Tibial nerve (tissue), 4 donors: Measurements from ENCODE around the gene BIN2. TPM values are rescaled to one million over a fixed set of nuclear protein-coding genes. Genes with fewer than 3 reads are reported as not detected.

Source experiments
- DNase-seq, 2 donors: peaks; one replicate each; pipeline ENCODE4 v3.0.0-alpha.2; 2019; ENCODE audit warnings: low spot score in 2 of 2
- H3K27ac ChIP-seq, 4 donors: fragments of 200-600 bp; sonication (generic) in 3 of 4; one replicate each; pipeline ENCODE4 v1.5.1; 2017 to 2019; ENCODE audit warnings: mild to moderate bottlenecking in 1 of 4
- H3K27me3 ChIP-seq, 2 donors: fragments of 200-600 bp; sonication (generic) in 1 of 2; one replicate each; pipeline versions ENCODE4 v1.5.1 to v1.6.0; 2017 to 2019
- H3K36me3 ChIP-seq, 3 donors: fragments of 200-600 bp; sonication (generic); one replicate each; pipeline ENCODE4 v1.5.1; 2018 to 2019
- H3K4me1 ChIP-seq, 4 donors: fragments of 200-600 bp; sonication (generic) in 3 of 4; one replicate each; pipeline ENCODE4 v1.5.1; 2017 to 2019
- H3K4me3 ChIP-seq, 4 donors: fragments of 200-600 bp; sonication (generic) in 3 of 4; one replicate each; pipeline ENCODE4 v1.5.1; 2017 to 2019; ENCODE audit warnings: mild to moderate bottlenecking in 1 of 4, moderate library complexity in 1 of 4
- H3K9me3 ChIP-seq, 4 donors: fragments of 200-600 bp; sonication (generic) in 3 of 4; one replicate each; pipeline ENCODE4 v1.5.1; 2017 to 2019
- EP300 ChIP-seq, 2 donors: sonication (generic); formaldehyde crosslinking; IDR thresholded peaks; one replicate each; pipeline ENCODE4 v1.6.1; 2017; ENCODE audit warnings: antibody characterized with exemption in 2 of 2, mild to moderate bottlenecking in 1 of 2
- POLR2A ChIP-seq, 2 donors: fragments of 450-650 bp; IDR thresholded peaks; one replicate each; pipeline ENCODE4 v1.6.1; 2017; ENCODE audit warnings: antibody characterized with exemption in 2 of 2, mild to moderate bottlenecking in 2 of 2, moderate library complexity in 2 of 2
- total RNA-seq, 4 donors: library from RNA; depleted of rRNA; stranded (reverse); fragments of >200 nt; gene quantifications; one replicate each; pipeline ENCODE4 v1.1.0, GENCODE V29; 2016
- TF ChIP-seq, protein P1 (sequence below), 5 experiments: fragments of 200-600 bp in 3 of 5; fragments of 450-650 bp in 2 of 5; sonication (generic) in 3 of 5; IDR thresholded peaks; one replicate each; pipeline ENCODE4 v1.5.1; 2016 to 2019; ENCODE audit warnings: antibody characterized with exemption in 5 of 5, mild to moderate bottlenecking in 3 of 5, moderate library complexity in 2 of 5

Gene BIN2
- total RNA-seq, 4 donors from 2014 or later: 2.8 to 11.1 (median 4.3) TPM

DNA sequence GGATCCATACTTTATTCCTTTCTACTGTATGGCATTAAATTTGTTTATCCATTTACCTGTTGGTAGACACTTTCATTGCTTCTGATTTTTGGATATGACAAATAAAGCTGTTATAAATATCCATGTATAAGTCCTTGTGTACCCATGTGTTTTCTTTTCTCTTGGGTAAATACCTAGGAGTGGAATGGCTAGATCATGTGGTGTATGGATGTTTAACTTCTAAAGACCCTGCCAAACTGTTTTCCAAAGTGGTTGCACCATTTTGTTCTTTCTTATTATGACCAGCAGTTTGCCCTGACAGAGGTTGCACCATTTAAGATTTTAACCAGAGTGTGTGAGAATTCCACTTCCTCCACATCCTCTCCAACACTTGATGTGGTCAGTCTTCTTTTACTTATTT lies 91.3 kb downstream of the BIN2 start:
- H3K4me3 ChIP-seq: no peak overlapping the region
- no peak for DNase-seq
- no peaks in the 10 kb centered on the region for H3K4me1 ChIP-seq
- no peaks in the 10 kb centered on the region for H3K9me3 ChIP-seq
- H3K27ac ChIP-seq: no peak overlapping the region
- no peak for TF ChIP-seq EP300 (IDR thresholded peaks at IDR 0.05)
- no peak for TF ChIP-seq POLR2A (IDR thresholded peaks at IDR 0.05)
- TF ChIP-seq, protein P1, sequence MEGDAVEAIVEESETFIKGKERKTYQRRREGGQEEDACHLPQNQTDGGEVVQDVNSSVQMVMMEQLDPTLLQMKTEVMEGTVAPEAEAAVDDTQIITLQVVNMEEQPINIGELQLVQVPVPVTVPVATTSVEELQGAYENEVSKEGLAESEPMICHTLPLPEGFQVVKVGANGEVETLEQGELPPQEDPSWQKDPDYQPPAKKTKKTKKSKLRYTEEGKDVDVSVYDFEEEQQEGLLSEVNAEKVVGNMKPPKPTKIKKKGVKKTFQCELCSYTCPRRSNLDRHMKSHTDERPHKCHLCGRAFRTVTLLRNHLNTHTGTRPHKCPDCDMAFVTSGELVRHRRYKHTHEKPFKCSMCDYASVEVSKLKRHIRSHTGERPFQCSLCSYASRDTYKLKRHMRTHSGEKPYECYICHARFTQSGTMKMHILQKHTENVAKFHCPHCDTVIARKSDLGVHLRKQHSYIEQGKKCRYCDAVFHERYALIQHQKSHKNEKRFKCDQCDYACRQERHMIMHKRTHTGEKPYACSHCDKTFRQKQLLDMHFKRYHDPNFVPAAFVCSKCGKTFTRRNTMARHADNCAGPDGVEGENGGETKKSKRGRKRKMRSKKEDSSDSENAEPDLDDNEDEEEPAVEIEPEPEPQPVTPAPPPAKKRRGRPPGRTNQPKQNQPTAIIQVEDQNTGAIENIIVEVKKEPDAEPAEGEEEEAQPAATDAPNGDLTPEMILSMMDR (IDR thresholded peaks at IDR 0.05): no peak
- no peaks in the 10 kb centered on the region for H3K36me3 ChIP-seq
- no peaks in the 10 kb centered on the region for H3K27me3 ChIP-seq

Other genes with a start within 250 kb of the BIN2 start
- gene CSRNP2, start 240.6 kb downstream of the BIN2 start, total RNA-seq: 10 to 100 TPM; 22.6 to 36.2 (median 31.1) TPM
- gene TFCP2, start 151.0 kb downstream of the BIN2 start, total RNA-seq: 10 to 100 TPM; 13.5 to 21.6 (median 19.5) TPM
- gene POU6F1, start 106.1 kb downstream of the BIN2 start, total RNA-seq: 10 to 100 TPM; 14.4 to 27.5 (median 21.9) TPM
- 100 to 1,000 TPM; 197 to 255 (median 238) TPM for gene DAZAP2, start 85.3 kb downstream of the BIN2 start, total RNA-seq
- 10 to 100 TPM in 1 of 4 donors, 1 to 10 TPM in 3; 2.0 to 10.2 (median 4.4) TPM for gene SMAGP, start 53.8 kb downstream of the BIN2 start, total RNA-seq
- gene CELA1, start 22.5 kb upstream of the BIN2 start, total RNA-seq: not detected
- 1 to 10 TPM; 1.0 to 6.3 (median 4.3) TPM for gene GALNT6, start 67.2 kb upstream of the BIN2 start, total RNA-seq
- 1 to 10 TPM in 3 of 4 donors, under 1 TPM in 1; 0.59 to 5.7 (median 1.5) TPM for gene SLC4A8, start 100.7 kb upstream of the BIN2 start, total RNA-seq